A549 treated with Hydrocortisone at 1 μM for 4 hours (cell line): ENCODE measurements around the gene SELENOP. TPM values are rescaled to one million over a fixed set of nuclear protein-coding genes. Genes with fewer than 3 reads are reported as not detected.

ENCODE experiments used
- total RNA-seq: library from RNA; stranded (reverse); fragments of 200-300 nt; extraction: Qiagen RNA extraction; gene quantifications from 5 replicates; pipeline ENCODE4 v1.2.3, GENCODE V29; 2022

The SELENOP gene, protein sequence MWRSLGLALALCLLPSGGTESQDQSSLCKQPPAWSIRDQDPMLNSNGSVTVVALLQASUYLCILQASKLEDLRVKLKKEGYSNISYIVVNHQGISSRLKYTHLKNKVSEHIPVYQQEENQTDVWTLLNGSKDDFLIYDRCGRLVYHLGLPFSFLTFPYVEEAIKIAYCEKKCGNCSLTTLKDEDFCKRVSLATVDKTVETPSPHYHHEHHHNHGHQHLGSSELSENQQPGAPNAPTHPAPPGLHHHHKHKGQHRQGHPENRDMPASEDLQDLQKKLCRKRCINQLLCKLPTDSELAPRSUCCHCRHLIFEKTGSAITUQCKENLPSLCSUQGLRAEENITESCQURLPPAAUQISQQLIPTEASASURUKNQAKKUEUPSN
- 0.08 to 0.56 TPM (median 0.18 TPM) in 5 replicates for total RNA-seq

GRCh38 chr5:42811591-42812446 lies at the start of gene SELENOP:
TSS of gene SELENOP (minus strand) at chr5:42811892. CDS start at chr5:42808353, 3,539 bp downstream.

GRCh38 chr5:42756606-42757601 lies 54.8 kb downstream of the SELENOP start, which contains the start of gene CCDC152:
TSS of gene CCDC152 (plus strand) at chr5:42756818. CDS start at chr5:42759122, 2,304 bp downstream.

Other genes starting within 250 kb of the SELENOP start
- not detected in 5 replicates for gene CCDC152, start 55.1 kb downstream of the SELENOP start, total RNA-seq
- 2.4 to 3.7 TPM (median 2.9 TPM) in 5 replicates for gene ANXA2R, start 228.4 kb upstream of the SELENOP start, total RNA-seq